CD4-positive, alpha-beta T cell treated with Interleukin-2 at 100 ng/mL for 4 hours (primary cell): ENCODE measurements around the gene BCKDHB.

Source experiments
- DNase-seq: peaks from one replicate; pipeline ENCODE4 v3.0.0-alpha.2; 2020; ENCODE audit warnings: low spot score

The BCKDHB gene

GRCh38 chr6:80331974-80332373 lies 225.5 kb downstream of the BCKDHB start:
- DNase-seq, result no peak

GRCh38 chr6:80333342-80333741 lies 226.9 kb downstream of the BCKDHB start:
- DNase-seq, result no peak

- DNase-seq, result no peak
Measured at GRCh38 chr6:80335121-80335531, 228.7 kb downstream of the BCKDHB start.

- DNase-seq, result no peak
Measured at GRCh38 chr6:80336911-80337310, 230.4 kb downstream of the BCKDHB start.

- DNase-seq, result peak; percentile 49
Measured at GRCh38 chr6:80338201-80338836, 231.8 kb downstream of the BCKDHB start.

GRCh38 chr6:80339421-80339820 lies 232.9 kb downstream of the BCKDHB start:
- DNase-seq, result no peak

- DNase-seq, result no peak
Measured at GRCh38 chr6:80340280-80340679, 233.8 kb downstream of the BCKDHB start.

GRCh38 chr6:80340686-80341085 lies 234.2 kb downstream of the BCKDHB start:
- DNase-seq, result no peak

GRCh38 chr6:80341330-80341729 lies 234.9 kb downstream of the BCKDHB start:
- no peak for DNase-seq

- no peak for DNase-seq
Measured at GRCh38 chr6:80343511-80343910, 237.0 kb downstream of the BCKDHB start.

- no peak for DNase-seq
Measured at GRCh38 chr6:80347101-80347500, 240.6 kb downstream of the BCKDHB start.

GRCh38 chr6:80348263-80348662 lies 241.8 kb downstream of the BCKDHB start:
- DNase-seq, result no peak

GRCh38 chr6:80356000-80356399 lies 249.5 kb downstream of the BCKDHB start:
- DNase-seq, result no peak

- DNase-seq, result no peak
Measured at GRCh38 chr6:80356545-80356944, 250.1 kb downstream of the BCKDHB start.

- DNase-seq, result no peak
Measured at GRCh38 chr6:80357081-80357480, 250.6 kb downstream of the BCKDHB start.

- DNase-seq, result no peak
Measured at GRCh38 chr6:80357674-80358073, 251.2 kb downstream of the BCKDHB start.

GRCh38 chr6:80363501-80364122 lies 257.1 kb downstream of the BCKDHB start:
- no peak for DNase-seq

- no peak for DNase-seq
Measured at GRCh38 chr6:80364149-80364548, 257.7 kb downstream of the BCKDHB start.

GRCh38 chr6:80366051-80366450 lies 259.6 kb downstream of the BCKDHB start:
- DNase-seq, result no peak

- DNase-seq, result no peak
Measured at GRCh38 chr6:80366714-80367113, 260.2 kb downstream of the BCKDHB start.

- DNase-seq, result no peak
Measured at GRCh38 chr6:80376411-80376810, 269.9 kb downstream of the BCKDHB start.

GRCh38 chr6:80380566-80380965 lies 274.1 kb downstream of the BCKDHB start:
- no peak for DNase-seq

GRCh38 chr6:80382811-80383210 lies 276.3 kb downstream of the BCKDHB start:
- no peak for DNase-seq

GRCh38 chr6:80388507-80388906 lies 282.0 kb downstream of the BCKDHB start:
- DNase-seq, result no peak
